Vagina (tissue), 2 donors: ENCODE results near the gene GRIA1.

Experiments used
- POLR2A ChIP-seq, 2 donors: fragments of 450-650 bp; IDR thresholded peaks; one replicate each; pipeline ENCODE4 v1.6.1; 2017; ENCODE audit warnings: antibody characterized with exemption in 2 of 2, mild to moderate bottlenecking in 2 of 2, moderate library complexity in 2 of 2
- POLR2AphosphoS5 ChIP-seq, 2 donors: sonication (generic); formaldehyde crosslinking; IDR thresholded peaks; one replicate each; pipeline ENCODE4 v1.9.0; 2017; ENCODE audit warnings: antibody characterized with exemption in 2 of 2, mild to moderate bottlenecking in 2 of 2, low read depth in 1 of 2; ENCODE audit not compliant: insufficient read depth in 1 of 2
- TF ChIP-seq, protein P1 (sequence below), 3 experiments: fragments of 450-650 bp in 2 of 3; fragments of 200-600 bp in 1 of 3; sonication (generic) in 1 of 3; IDR thresholded peaks; one replicate each; pipeline ENCODE4 v1.5.1; 2017 to 2019; ENCODE audit warnings: antibody characterized with exemption in 3 of 3, mild to moderate bottlenecking in 2 of 3, moderate library complexity in 2 of 3

DNA sequence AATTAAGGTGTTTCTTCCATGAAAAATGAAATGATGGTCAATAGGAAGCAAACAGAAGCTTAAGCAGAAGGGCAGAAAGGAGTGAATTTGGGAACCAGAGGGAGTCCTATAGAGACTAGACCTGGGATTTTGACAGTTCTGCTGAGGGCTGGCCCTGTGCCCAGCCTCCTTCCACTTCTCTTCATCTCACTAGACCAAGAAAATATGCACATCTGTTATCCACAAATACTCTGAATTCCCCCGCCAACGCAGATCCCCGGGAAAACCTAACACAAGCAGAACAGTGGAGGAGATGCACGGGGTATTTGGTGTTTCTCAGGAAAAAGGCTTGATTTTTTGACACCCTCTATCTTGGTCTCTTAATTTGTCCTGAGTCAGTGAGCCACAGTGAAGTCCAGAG is 22.7 kb downstream of the GRIA1 start:
- TF ChIP-seq, protein P1, sequence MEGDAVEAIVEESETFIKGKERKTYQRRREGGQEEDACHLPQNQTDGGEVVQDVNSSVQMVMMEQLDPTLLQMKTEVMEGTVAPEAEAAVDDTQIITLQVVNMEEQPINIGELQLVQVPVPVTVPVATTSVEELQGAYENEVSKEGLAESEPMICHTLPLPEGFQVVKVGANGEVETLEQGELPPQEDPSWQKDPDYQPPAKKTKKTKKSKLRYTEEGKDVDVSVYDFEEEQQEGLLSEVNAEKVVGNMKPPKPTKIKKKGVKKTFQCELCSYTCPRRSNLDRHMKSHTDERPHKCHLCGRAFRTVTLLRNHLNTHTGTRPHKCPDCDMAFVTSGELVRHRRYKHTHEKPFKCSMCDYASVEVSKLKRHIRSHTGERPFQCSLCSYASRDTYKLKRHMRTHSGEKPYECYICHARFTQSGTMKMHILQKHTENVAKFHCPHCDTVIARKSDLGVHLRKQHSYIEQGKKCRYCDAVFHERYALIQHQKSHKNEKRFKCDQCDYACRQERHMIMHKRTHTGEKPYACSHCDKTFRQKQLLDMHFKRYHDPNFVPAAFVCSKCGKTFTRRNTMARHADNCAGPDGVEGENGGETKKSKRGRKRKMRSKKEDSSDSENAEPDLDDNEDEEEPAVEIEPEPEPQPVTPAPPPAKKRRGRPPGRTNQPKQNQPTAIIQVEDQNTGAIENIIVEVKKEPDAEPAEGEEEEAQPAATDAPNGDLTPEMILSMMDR (IDR thresholded peaks at IDR 0.05), result no peak
- no peak for TF ChIP-seq POLR2A (IDR thresholded peaks at IDR 0.05)
- no peak for TF ChIP-seq POLR2AphosphoS5 (IDR thresholded peaks at IDR 0.05; ENCODE audit: insufficient read depth in 1 of 2, low read depth in 1 of 2)
